ENCODE measurements around the gene MMEL1.

The MMEL1 gene

DNA sequence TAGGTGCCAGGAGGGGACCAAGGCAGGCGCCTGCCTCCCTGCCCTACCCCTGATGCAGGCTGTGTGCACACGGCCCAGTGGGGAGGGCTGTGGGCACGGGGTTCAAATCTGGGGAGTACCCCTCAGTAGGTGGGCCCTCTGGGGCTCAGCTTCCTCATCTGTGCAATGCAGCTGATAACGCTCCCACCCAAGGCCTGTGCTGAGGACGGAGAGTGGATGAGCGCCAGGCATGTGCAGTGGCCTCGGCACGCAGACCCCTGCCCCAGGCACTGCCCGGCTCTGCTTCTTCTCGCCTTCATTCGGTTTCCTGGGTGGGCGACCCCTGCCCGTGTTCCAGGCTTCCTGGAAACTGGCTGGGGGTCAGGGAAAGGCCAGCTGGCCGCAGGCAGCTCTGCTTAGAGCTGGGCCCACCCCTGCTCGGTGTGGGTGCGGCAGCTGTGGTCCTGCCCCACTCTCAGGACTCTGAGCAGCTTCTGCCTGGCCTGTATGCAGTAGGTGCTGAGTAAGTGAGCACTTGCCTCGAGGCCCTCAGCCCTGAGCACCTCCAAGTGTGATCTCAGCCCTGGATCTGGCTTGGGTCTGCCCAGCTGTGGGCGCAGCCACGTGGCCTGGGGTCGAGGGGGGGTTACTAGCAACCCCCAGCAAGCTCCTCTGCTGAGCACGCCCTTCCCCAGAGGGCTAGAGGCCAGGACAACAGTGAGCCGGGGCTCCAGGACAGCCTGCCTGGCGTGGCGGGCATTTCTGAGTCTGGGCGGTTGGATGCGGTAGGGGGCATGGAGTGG lies 88.5 kb downstream of the MMEL1 start:
- no peak for DNase-seq (ENCODE audit: low read depth in 2 of 2)

GRCh38 chr1:2543543-2544092 lies 89.2 kb downstream of the MMEL1 start:
- no peak for DNase-seq (ENCODE audit: low read depth in 2 of 2)

DNA sequence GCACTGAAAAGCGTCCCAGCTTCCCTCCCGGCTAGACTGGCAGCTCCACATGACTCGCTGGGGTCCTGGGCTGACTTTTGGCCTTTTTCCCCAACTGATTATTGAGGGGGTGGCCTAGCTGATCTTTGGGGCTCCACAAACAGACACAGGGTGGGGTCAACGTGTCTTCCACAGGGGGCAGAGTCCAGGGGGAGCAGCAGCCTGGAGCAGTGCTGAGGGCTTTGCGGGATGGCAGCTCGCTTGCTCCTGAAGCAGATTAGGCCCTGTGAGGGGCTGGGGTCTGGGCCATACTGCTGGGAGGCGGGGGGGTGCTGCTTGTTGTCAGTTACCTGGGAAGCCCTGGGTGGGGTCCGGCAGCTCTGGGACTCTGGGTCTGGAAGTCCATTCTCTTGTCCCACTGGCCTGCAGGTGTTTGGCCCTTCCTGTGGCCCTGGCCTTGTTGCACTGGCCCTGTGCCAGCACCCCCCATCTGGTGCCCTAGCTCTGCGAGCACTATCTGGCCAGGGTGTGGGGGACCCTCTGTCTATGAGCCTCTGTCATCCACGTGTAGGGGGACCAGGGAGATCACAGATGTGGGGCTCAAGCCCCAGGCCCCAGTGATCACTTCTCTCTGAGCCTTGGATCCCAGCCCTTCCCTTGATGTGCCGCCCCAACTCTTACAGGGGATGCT lies 90.4 kb downstream of the MMEL1 start:
- no peak for DNase-seq (ENCODE audit: low read depth in 2 of 2)

DNA sequence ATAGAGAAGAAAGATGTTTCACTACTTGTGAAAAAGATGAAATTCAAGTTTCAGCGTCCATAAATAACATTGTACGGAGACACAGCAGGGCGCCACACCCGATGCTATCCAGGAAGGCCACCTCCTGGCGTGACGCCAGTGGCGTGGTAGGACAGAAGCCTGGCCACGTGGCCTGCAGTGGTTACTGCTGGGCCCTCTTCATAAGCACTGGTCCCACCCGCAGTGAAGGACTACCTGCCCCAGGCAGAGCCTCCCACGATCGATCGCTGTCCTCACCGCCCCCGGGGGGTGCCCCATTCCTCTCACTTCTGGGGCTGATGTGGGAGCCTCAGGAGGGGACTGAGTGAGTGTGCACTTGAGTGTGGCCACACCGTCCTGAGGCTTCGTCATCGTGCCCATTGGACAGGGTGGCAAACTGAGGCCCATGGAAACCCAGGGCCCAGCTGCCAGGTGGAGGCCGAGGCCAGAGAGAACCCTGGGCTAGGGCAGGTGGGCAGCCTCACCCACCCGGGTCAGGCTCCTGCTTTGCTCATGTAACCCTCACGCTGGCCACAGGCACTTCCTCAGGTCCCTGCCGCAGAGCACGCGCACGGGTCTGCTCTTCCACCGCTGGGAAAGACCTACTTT lies 91.1 kb downstream of the MMEL1 start:
- no peak for DNase-seq (ENCODE audit: low read depth in 2 of 2)

- no peak for DNase-seq (ENCODE audit: low read depth in 2 of 2)
These were observed 91.9 kb downstream of the MMEL1 start for GRCh38 chr1:2540816-2541492.

Data from stimulated activated CD4-positive, alpha-beta T cell treated with anti-CD3 and anti-CD28 coated beads, Interleukin-15, amount 100 ng/mL, for 48 hours (primary cell).